ENCODE data around the gene KIDINS220. TPM values are rescaled to one million over a fixed set of nuclear protein-coding genes. Genes with fewer than 3 reads are reported as not detected.

KIDINS220 gene
- total and polyA plus RNA-seq, 5 experiments from 2014 or later, result 19.3 to 54.1 (median 27.2) TPM

DNA sequence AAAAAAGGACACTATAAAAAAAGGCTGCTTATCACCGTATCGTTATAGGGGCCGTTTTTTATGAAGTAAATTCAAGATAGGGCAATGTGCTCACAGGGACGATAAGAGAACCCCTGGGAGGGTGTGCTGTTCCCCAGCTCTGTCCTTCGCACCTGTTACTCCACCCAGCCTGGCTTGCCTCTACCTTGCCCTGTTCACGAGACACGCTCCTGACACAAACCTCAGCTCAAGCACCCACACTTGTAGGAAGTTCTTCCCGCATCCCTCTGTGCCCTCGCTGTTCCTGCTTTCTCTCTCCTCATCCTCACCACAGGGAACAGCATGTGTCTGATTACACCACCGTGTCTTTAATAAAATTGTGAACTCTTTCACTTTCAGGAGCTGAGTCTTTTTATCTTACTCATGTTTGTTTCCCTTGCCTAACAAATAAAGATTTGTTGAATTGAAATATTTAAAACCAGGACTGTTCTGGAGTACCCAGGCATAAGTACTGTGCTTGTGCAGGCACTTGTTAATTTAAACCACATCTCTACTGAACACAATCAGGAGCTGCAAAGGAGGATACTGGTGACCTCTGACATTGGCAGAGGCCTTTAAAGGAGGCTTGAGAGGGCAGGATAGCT lies 26.0 kb upstream of the KIDINS220 start:
- peaks cover 0 to 2% (median 0%) of the 10 kb centered on the region in 5 donors for H3K27me3 Mint-ChIP-seq
- H3K4me3 Mint-ChIP-seq, result no peak overlapping the region
- no peaks in the 10 kb centered on the region for H3K36me3 Mint-ChIP-seq
- H3K4me1 Mint-ChIP-seq, result no peaks in the 10 kb centered on the region
- ATAC-seq, result no peak
- no peak for DNase-seq
- H3K9me3 Mint-ChIP-seq, result no peaks in the 10 kb centered on the region
- POLR2A ChIA-PET, result no interaction called here
- no peak overlapping the region for H3K27ac Mint-ChIP-seq

DNA sequence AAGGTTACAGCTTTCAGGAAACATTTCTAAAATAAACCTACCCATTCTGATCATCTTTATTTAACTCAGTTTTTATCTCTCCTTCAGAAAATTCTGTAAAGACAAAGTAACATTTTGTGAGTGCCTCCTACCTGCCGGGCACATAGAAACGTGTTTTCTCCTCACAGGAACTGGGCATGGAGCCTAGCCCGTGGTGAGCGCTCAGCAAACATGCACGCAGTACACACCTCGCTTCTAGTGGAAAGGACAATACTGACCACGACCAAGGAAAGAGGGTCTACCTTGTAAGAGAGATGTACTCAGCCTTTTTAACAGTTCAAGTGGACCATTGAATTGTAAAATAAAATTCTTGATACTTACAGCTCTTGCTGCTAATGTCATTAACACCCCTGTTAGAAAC lies 24.8 kb upstream of the KIDINS220 start:
- peaks cover 0 to 2% (median 0%) of the 10 kb centered on the region in 5 donors for H3K27me3 Mint-ChIP-seq
- ATAC-seq (no peak), DNase-seq (no peak)
- H3K9me3 Mint-ChIP-seq, result no peaks in the 10 kb centered on the region
- no peak overlapping the region for H3K27ac Mint-ChIP-seq
- POLR2A ChIA-PET, result no interaction called here
- H3K4me1 Mint-ChIP-seq, result no peaks in the 10 kb centered on the region
- no peak overlapping the region for H3K4me3 Mint-ChIP-seq
- no peaks in the 10 kb centered on the region for H3K36me3 Mint-ChIP-seq

- no peak overlapping the region for H3K4me3 Mint-ChIP-seq
- no peak for ATAC-seq
- POLR2A ChIA-PET, result no interaction called here
These were observed 24.4 kb upstream of the KIDINS220 start for GRCh38 chr2:8861797-8862196.

GRCh38 chr2:8860239-8860638 lies 22.8 kb upstream of the KIDINS220 start:
- Mint-ChIP-seq H3K36me3 (no peaks in the 10 kb centered on the region), H3K4me1 (no peaks in the 10 kb centered on the region), H3K27ac (no peak overlapping the region), H3K9me3 (no peaks in the 10 kb centered on the region), H3K27me3 (peaks cover 0 to 2% (median 0%) of the 10 kb centered on the region in 5 donors), H3K4me3 (no peak overlapping the region)
- ATAC-seq (no peak), DNase-seq (no peak)
- POLR2A ChIA-PET, result no interaction called here

More at GRCh38 chr2:8861797-8862196, 24.4 kb upstream of the KIDINS220 start:
- Mint-ChIP-seq H3K4me1 (no peaks in the 10 kb centered on the region), H3K27me3 (peaks cover 0 to 2% (median 0%) of the 10 kb centered on the region in 5 donors), H3K9me3 (no peaks in the 10 kb centered on the region), H3K36me3 (no peaks in the 10 kb centered on the region), H3K27ac (no peak overlapping the region)
- no peak for DNase-seq

GRCh38 chr2:8858910-8859309 lies 21.5 kb upstream of the KIDINS220 start:
- H3K4me1 Mint-ChIP-seq, result no peaks in the 10 kb centered on the region
- H3K36me3 Mint-ChIP-seq, result no peaks in the 10 kb centered on the region
- H3K27ac Mint-ChIP-seq, result no peak overlapping the region
- H3K9me3 Mint-ChIP-seq, result no peaks in the 10 kb centered on the region
- no peak for DNase-seq
- no peak for ATAC-seq
- POLR2A ChIA-PET, result interaction anchor here (0.7 kb wide), 2 partner anchors 103 to 150 kb away, joined by 3 to 4 read pairs; no protein-coding TSS in a partner anchor
- H3K27me3 Mint-ChIP-seq, result peaks cover 0 to 2% (median 2%) of the 10 kb centered on the region in 5 donors
- H3K4me3 Mint-ChIP-seq, result no peak overlapping the region

DNA sequence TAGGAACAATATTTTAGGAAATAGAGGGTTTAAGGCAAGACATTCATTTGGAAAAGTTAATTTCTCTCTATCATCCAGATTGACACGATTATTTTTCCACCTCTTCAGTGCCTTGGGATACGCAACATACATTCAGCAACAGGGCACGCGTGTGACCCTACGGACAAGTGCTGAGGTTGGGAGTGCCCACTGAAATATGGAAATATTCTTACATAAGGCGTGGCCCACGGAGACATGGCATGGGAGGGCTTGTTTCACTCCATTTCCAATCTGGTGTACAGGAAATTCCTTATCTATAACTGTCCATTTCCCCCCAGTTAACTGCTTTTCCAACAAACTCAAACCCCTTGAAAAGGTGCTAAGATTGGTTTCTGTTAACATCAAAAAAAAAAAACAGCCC lies 20.9 kb upstream of the KIDINS220 start:
- H3K36me3 Mint-ChIP-seq, result no peaks in the 10 kb centered on the region
- POLR2A ChIA-PET, result interaction anchor here (0.7 kb wide), 2 partner anchors 103 to 151 kb away, joined by 3 to 4 read pairs; no protein-coding TSS in a partner anchor

DNA sequence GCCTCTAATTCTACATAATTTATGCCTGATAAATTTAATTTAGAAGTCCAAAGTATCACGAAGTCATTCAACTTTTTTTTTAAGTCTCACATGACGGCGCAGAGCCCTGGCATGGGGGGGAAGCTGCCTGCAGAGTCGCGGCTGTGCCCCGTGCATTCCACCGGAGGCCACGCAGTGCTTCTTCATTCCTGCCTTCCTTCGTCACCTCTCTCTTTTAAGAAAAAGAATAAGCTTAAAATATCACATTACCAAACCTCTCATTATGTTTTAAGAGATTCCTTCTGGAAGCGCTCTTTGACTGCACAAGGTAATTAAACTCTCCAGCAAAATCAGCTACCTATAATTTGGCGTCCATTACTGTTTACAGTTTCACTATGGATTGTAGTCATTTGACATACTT lies 20.3 kb upstream of the KIDINS220 start:
- Mint-ChIP-seq H3K4me3 (no peak overlapping the region), H3K9me3 (no peaks in the 10 kb centered on the region), H3K27me3 (peaks cover 0 to 2% (median 2%) of the 10 kb centered on the region in 5 donors), H3K27ac (no peak overlapping the region), H3K36me3 (no peaks in the 10 kb centered on the region), H3K4me1 (no peaks in the 10 kb centered on the region)
- DNase-seq (no peak), ATAC-seq (no peak)
- POLR2A ChIA-PET, result no interaction called here

More for the DNA sequence above, 20.9 kb upstream of the KIDINS220 start:
- Mint-ChIP-seq H3K4me1 (no peaks in the 10 kb centered on the region), H3K27me3 (peaks cover 0 to 2% (median 2%) of the 10 kb centered on the region in 5 donors), H3K9me3 (no peaks in the 10 kb centered on the region), H3K27ac (no peak overlapping the region), H3K4me3 (no peak overlapping the region)
- DNase-seq (no peak), ATAC-seq (no peak)

- H3K27ac Mint-ChIP-seq, result no peak overlapping the region
- peaks cover 0 to 3% (median 2%) of the 10 kb centered on the region in 5 donors for H3K27me3 Mint-ChIP-seq
- POLR2A ChIA-PET, result no interaction called here
- DNase-seq, result no peak
- no peak for ATAC-seq
- H3K4me1 Mint-ChIP-seq, result no peaks in the 10 kb centered on the region
- H3K9me3 Mint-ChIP-seq, result no peaks in the 10 kb centered on the region
- H3K36me3 Mint-ChIP-seq, result no peaks in the 10 kb centered on the region
- no peak overlapping the region for H3K4me3 Mint-ChIP-seq
These were observed 18.8 kb upstream of the KIDINS220 start for GRCh38 chr2:8856176-8856575.

- H3K36me3 Mint-ChIP-seq, result no peaks in the 10 kb centered on the region
- H3K9me3 Mint-ChIP-seq, result no peaks in the 10 kb centered on the region
- POLR2A ChIA-PET, result no interaction called here
- no peak for DNase-seq
- no peaks in the 10 kb centered on the region for H3K4me1 Mint-ChIP-seq
- ATAC-seq, result no peak
- peaks cover 0 to 6% (median 3%) of the 10 kb centered on the region in 5 donors for H3K27me3 Mint-ChIP-seq
- no peak overlapping the region for H3K4me3 Mint-ChIP-seq
- no peak overlapping the region for H3K27ac Mint-ChIP-seq
These were observed 17.6 kb upstream of the KIDINS220 start for GRCh38 chr2:8855010-8855409.

DNA sequence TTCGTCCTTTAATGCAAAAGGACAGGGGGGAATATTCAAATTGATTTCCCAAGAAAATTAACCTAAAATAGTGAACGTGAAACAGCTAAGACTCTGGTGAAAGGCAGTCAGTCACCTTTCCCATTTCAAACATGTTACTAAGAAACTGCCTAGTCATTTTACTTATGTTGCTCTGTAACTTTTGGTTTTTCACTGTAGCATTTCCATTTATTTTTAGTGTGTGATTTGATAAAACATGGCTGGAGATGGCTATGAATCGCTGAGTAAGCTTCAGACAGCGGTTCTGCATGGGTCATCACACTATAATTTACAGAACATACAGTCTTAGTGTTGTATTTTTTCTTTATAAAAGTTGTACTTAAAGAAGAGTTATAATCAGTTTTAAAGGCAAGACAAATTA lies 16.0 kb upstream of the KIDINS220 start:
- peaks cover 0 to 3% (median 1%) of the 10 kb centered on the region in 4 donors for H3K4me1 Mint-ChIP-seq
- no peaks in the 10 kb centered on the region for H3K36me3 Mint-ChIP-seq
- H3K27ac Mint-ChIP-seq, result no peak overlapping the region
- POLR2A ChIA-PET, result no interaction called here
- peaks cover 0 to 8% (median 4%) of the 10 kb centered on the region in 5 donors for H3K27me3 Mint-ChIP-seq
- no peak overlapping the region for H3K4me3 Mint-ChIP-seq
- no peaks in the 10 kb centered on the region for H3K9me3 Mint-ChIP-seq
- no peak for ATAC-seq
- DNase-seq, result no peak

GRCh38 chr2:8851811-8852560 lies 14.6 kb upstream of the KIDINS220 start:
- ATAC-seq (no peak), DNase-seq (no peak)
- POLR2A ChIA-PET, result no interaction called here
- Mint-ChIP-seq H3K36me3 (no peaks in the 10 kb centered on the region), H3K4me1 (peaks cover 0 to 3% (median 1%) of the 10 kb centered on the region in 4 donors), H3K9me3 (no peaks in the 10 kb centered on the region), H3K27me3 (peaks cover 2 to 11% (median 8%) of the 10 kb centered on the region in 5 donors), H3K27ac (no peak overlapping the region), H3K4me3 (no peak overlapping the region)

DNA sequence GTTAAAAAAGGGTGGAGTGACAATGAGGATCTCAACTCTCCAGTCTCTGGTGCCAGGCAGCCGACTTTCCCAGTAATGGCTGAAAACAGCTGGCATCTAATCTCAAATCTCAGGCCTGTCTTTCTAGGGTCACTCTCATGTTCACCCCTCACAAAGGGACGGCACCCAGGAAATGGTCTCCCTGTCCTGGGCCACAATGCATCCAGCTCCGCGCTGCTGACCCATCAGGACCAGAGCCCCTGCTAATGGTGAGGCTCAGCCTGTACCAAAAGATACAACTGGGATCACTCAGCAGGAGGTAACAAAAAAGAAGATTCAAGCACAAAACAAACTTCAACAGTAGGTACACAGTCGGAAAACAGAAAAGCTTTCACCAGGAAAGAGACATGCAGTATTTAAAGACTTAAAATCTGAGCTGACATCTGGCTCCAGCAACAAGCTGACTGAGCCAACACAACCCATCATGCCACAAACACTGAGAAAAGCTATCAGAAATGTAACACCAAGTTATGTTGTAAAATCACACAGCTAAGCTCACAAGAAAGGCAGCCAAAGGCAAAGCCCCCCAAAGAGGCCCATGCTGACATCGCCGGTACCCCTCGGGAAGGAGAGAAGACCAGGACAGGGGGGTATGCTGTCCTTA lies 13.6 kb upstream of the KIDINS220 start:
- ATAC-seq, result no peak
- H3K4me3 Mint-ChIP-seq, result no peak overlapping the region
- peak overlapping the region in 1 of 10 donors; percentile 24 for H3K27ac Mint-ChIP-seq
- POLR2A ChIA-PET, result no interaction called here
- no peaks in the 10 kb centered on the region for H3K9me3 Mint-ChIP-seq
- peaks cover 10 to 21% (median 18%) of the 10 kb centered on the region in 5 donors for H3K27me3 Mint-ChIP-seq
- peaks cover 0 to 3% (median 1%) of the 10 kb centered on the region in 4 donors for H3K4me1 Mint-ChIP-seq
- H3K36me3 Mint-ChIP-seq, result no peaks in the 10 kb centered on the region
- DNase-seq, result no peak

DNA sequence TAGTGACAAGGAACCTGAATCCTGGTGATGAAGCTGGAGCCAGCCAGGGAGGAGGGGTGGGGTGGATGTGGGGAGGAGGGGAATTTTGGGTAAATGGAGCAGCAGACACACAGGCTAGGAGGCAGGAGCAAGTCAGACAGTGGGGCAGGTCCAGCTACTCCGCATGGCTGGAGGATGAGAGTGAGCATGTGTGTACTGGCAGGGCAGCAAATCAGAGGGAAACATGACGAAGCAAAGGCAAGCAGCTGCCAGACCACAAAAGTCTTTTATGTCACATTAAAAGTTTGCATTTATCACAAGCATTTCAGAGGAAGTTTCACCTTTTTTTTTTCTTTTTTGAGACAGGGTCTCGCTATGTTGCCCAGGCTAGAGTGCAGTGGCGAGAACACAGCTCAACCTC lies 11.9 kb upstream of the KIDINS220 start:
- DNase-seq (no peak), ATAC-seq (no peak)
- H3K4me3 Mint-ChIP-seq, result no peak overlapping the region
- H3K4me1 Mint-ChIP-seq, result peaks cover 0 to 3% (median 1%) of the 10 kb centered on the region in 4 donors
- H3K9me3 Mint-ChIP-seq, result no peaks in the 10 kb centered on the region
- POLR2A ChIA-PET, result no interaction called here
- H3K27me3 Mint-ChIP-seq, result peaks cover 17 to 32% (median 28%) of the 10 kb centered on the region in 5 donors
- H3K27ac Mint-ChIP-seq, result no peak overlapping the region
- no peaks in the 10 kb centered on the region for H3K36me3 Mint-ChIP-seq

Measured in naive thymus-derived CD8-positive, alpha-beta T cell (primary cell).